Vagina (tissue), 2 donors: ENCODE measurements around the gene ZNF253. TPM values are rescaled to one million over a fixed set of nuclear protein-coding genes. Genes with fewer than 3 reads are reported as not detected.
"Not testable (repeated sequence)": the region's sequence is repeated elsewhere in the genome, so short reads cannot be mapped to it uniquely, and the experiment has no call there.

Experiments
- DNase-seq, 2 donors: peaks; one replicate each; pipeline ENCODE4 v3.0.0-alpha.2; 2017; ENCODE audit errors: extremely low spot score in 2 of 2
- H3K27ac ChIP-seq: fragments of 200-600 bp; sonication (generic); one replicate; pipeline ENCODE4 v1.5.1; 2019
- H3K27me3 ChIP-seq: fragments of 200-600 bp; sonication (generic); one replicate; pipeline ENCODE4 v1.5.1; 2019
- H3K36me3 ChIP-seq, 2 donors: fragments of 200-600 bp; sonication (generic); one replicate each; pipeline ENCODE4 v1.5.1; 2017 to 2019
- H3K4me1 ChIP-seq: fragments of 200-600 bp; sonication (generic); one replicate; pipeline ENCODE4 v1.5.1; 2019
- H3K4me3 ChIP-seq, 2 donors: fragments of 200-600 bp; sonication (generic); 1 replicate in 1 of 2; 2 replicates in 1 of 2; pipeline ENCODE4 v1.5.1; 2016 to 2019
- H3K9me3 ChIP-seq: fragments of 200-600 bp; sonication (generic); one replicate; pipeline ENCODE4 v1.5.1; 2019
- CTCF ChIP-seq, 3 experiments: fragments of 450-650 bp in 2 of 3; fragments of 200-600 bp in 1 of 3; sonication (generic) in 1 of 3; IDR thresholded peaks; one replicate each; pipeline ENCODE4 v1.5.1; 2017 to 2019; ENCODE audit warnings: antibody characterized with exemption in 3 of 3, mild to moderate bottlenecking in 2 of 3, moderate library complexity in 2 of 3
- POLR2A ChIP-seq, 2 donors: fragments of 450-650 bp; IDR thresholded peaks; one replicate each; pipeline ENCODE4 v1.6.1; 2017; ENCODE audit warnings: antibody characterized with exemption in 2 of 2, mild to moderate bottlenecking in 2 of 2, moderate library complexity in 2 of 2
- POLR2AphosphoS5 ChIP-seq, 2 donors: sonication (generic); formaldehyde crosslinking; IDR thresholded peaks; one replicate each; pipeline ENCODE4 v1.9.0; 2017; ENCODE audit warnings: antibody characterized with exemption in 2 of 2, mild to moderate bottlenecking in 2 of 2, low read depth in 1 of 2; ENCODE audit not compliant: insufficient read depth in 1 of 2
- intact Hi-C: fragments of 100-400 bp; cut with DNase I; formaldehyde crosslinking; loops from one replicate; pipeline ENCODE4 v1.15.1; 2023
- total RNA-seq: library from RNA; depleted of rRNA; stranded (reverse); fragments of >200 nt; gene quantifications from one replicate; pipeline ENCODE4 v1.2.3, GENCODE V29; 2016

The ZNF253 gene
- total RNA-seq: 4.9 TPM

GRCh38 chr19:19865750-19866610 is at the start of gene ZNF253:
ZNF253 (plus strand) TSS chr19:19865882; CDS start chr19:19865997, 115 bp downstream.
- no peak for TF ChIP-seq CTCF (IDR thresholded peaks at IDR 0.05)
- peak; percentile 91 to 94 for TF ChIP-seq POLR2AphosphoS5 (IDR thresholded peaks at IDR 0.05; ENCODE audit: insufficient read depth in 1 of 2, low read depth in 1 of 2)
- TF ChIP-seq POLR2A (IDR thresholded peaks at IDR 0.05): peak in 1 of 2 donors; percentile 79
- intact Hi-C loops: no loop called here

GRCh38 chr19:19816679-19817078 is 49.0 kb upstream of the ZNF253 start:
- intact Hi-C loops: no loop called here
- H3K27me3 ChIP-seq: no peaks in the 10 kb centered on the region
- TF ChIP-seq CTCF (IDR thresholded peaks at IDR 0.05) (no peak), POLR2AphosphoS5 (IDR thresholded peaks at IDR 0.05; ENCODE audit: insufficient read depth in 1 of 2, low read depth in 1 of 2) (no peak), POLR2A (IDR thresholded peaks at IDR 0.05) (no peak)
- H3K36me3 ChIP-seq: no peaks in the 10 kb centered on the region
- H3K4me1 ChIP-seq: peaks cover 27% of the 10 kb centered on the region
- DNase-seq: no peak
- H3K27ac ChIP-seq: no peak overlapping the region
- no peaks in the 10 kb centered on the region for H3K9me3 ChIP-seq
- no peak overlapping the region for H3K4me3 ChIP-seq

More at GRCh38 chr19:19865750-19866610, at the start of gene ZNF253:
- Histone ChIP-seq H3K4me3 (peak within 1 kb of the TSS; percentile 81 to 95), H3K36me3 (no peaks in the 10 kb centered on the region), H3K27ac (peak within 1 kb of the TSS; percentile 95), H3K9me3 (no peaks in the 10 kb centered on the region), H3K4me1 (peaks cover 32% of the 10 kb centered on the region), H3K27me3 (no peaks in the 10 kb centered on the region)
- peak; percentile 96 for DNase-seq

- Histone ChIP-seq H3K4me3 (no peak overlapping the region), H3K9me3 (no peaks in the 10 kb centered on the region), H3K27ac (no peak overlapping the region), H3K4me1 (peaks cover 32% of the 10 kb centered on the region), H3K36me3 (no peaks in the 10 kb centered on the region), H3K27me3 (no peaks in the 10 kb centered on the region)
- intact Hi-C loops: no loop called here
- DNase-seq: no peak
- TF ChIP-seq POLR2AphosphoS5 (IDR thresholded peaks at IDR 0.05; ENCODE audit: insufficient read depth in 1 of 2, low read depth in 1 of 2) (no peak), POLR2A (IDR thresholded peaks at IDR 0.05) (no peak), CTCF (IDR thresholded peaks at IDR 0.05) (no peak)
Measured at GRCh38 chr19:19817357-19817756, 48.3 kb upstream of the ZNF253 start.

- no peaks in the 10 kb centered on the region for H3K9me3 ChIP-seq
- no peak for TF ChIP-seq POLR2A (IDR thresholded peaks at IDR 0.05)
- H3K4me1 ChIP-seq: peaks cover 34% of the 10 kb centered on the region
- no peak for DNase-seq
- intact Hi-C loops: no loop called here
- H3K27ac ChIP-seq: peak overlapping the region; percentile 83
- peak overlapping the region; percentile 67 to 75 for H3K4me3 ChIP-seq
- no peaks in the 10 kb centered on the region for H3K27me3 ChIP-seq
- H3K36me3 ChIP-seq: no peaks in the 10 kb centered on the region
Measured at GRCh38 chr19:19820774-19821320, 44.8 kb upstream of the ZNF253 start.

- peak; percentile 97 to 98 for DNase-seq
- Histone ChIP-seq H3K9me3 (no peaks in the 10 kb centered on the region), H3K36me3 (no peaks in the 10 kb centered on the region), H3K27me3 (no peaks in the 10 kb centered on the region), H3K4me3 (peak within 1 kb of the TSS; percentile 67 to 75), H3K27ac (peak within 1 kb of the TSS; percentile 83), H3K4me1 (peaks cover 34% of the 10 kb centered on the region)
- intact Hi-C loops: no loop called here
- TF ChIP-seq POLR2AphosphoS5 (IDR thresholded peaks at IDR 0.05; ENCODE audit: insufficient read depth in 1 of 2, low read depth in 1 of 2) (peak; percentile 97 to 98), POLR2A (IDR thresholded peaks at IDR 0.05) (peak in 1 of 2 donors; percentile 81), CTCF (IDR thresholded peaks at IDR 0.05) (no peak)
Measured at GRCh38 chr19:19821366-19821951, 44.2 kb upstream of the ZNF253 start, which contains the start of gene ZNF506. ZNF506 (minus strand) TSS chr19:19821750; CDS start chr19:19821603, 147 bp downstream.

- H3K4me1 ChIP-seq: peaks cover 29% of the 10 kb centered on the region
- H3K9me3 ChIP-seq, H3K27me3 ChIP-seq, H3K36me3 ChIP-seq, intact Hi-C loops, DNase-seq: not testable (repeated sequence)
- peak overlapping the region; percentile 67 to 75 for H3K4me3 ChIP-seq
- peak overlapping the region; percentile 83 for H3K27ac ChIP-seq
Measured at GRCh38 chr19:19821976-19822375, 43.7 kb upstream of the ZNF253 start.
